Stimulated activated naive CD8-positive, alpha-beta T cell treated with anti-CD3 and anti-CD28 coated beads, Interleukin-15, Interleukin-2, amounts not matched to agents 100 ng/mL and 50 ng/mL, for 24 hours (primary cell): Measurements from ENCODE around the gene SLC35F4.
"Not testable (repeated sequence)": the region's sequence is repeated elsewhere in the genome, so short reads cannot be mapped to it uniquely, and the experiment has no call there.

ENCODE experiments used
- H3K27ac Mint-ChIP-seq: one replicate; pipeline ENCODE4 v1.8.0; 2021; ENCODE audit warnings: mild to moderate bottlenecking, mixed read lengths
- H3K27me3 Mint-ChIP-seq: one replicate; pipeline ENCODE4 v1.8.0; 2021; ENCODE audit warnings: mixed read lengths
- H3K36me3 Mint-ChIP-seq: one replicate; pipeline ENCODE4 v1.8.0; 2021; ENCODE audit warnings: low read depth, mixed read lengths
- H3K4me1 Mint-ChIP-seq: one replicate; pipeline ENCODE4 v1.8.0; 2021; ENCODE audit warnings: low read depth, mixed read lengths
- H3K4me3 Mint-ChIP-seq: one replicate; pipeline ENCODE4 v1.8.0; 2021; ENCODE audit warnings: mild to moderate bottlenecking, mixed read lengths
- H3K9me3 Mint-ChIP-seq: one replicate; pipeline ENCODE4 v1.8.0; 2021; ENCODE audit warnings: mixed read lengths

SLC35F4 gene

DNA sequence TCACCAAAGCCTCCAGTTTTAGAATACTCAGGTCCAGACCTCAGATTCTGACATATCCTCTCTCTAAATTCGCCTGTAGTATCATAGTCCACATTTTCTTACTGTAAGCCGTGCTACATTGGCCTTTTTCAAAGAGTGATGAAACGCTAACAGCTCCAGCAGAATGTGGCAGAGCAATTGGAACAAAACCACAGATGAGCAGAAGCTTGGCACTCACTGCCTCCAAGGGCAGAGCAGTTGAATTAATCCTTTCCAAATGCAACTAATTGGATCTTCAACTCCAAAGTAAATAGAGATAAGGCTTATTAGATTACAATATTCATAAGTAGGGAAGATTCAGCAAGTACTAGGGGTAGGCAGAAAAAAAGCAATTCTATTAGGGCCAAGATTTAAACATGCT lies 128.3 kb downstream of the SLC35F4 start:
- H3K9me3 Mint-ChIP-seq: peaks cover 6% of the 10 kb centered on the region
- H3K4me3 Mint-ChIP-seq: no peak overlapping the region
- no peak overlapping the region for H3K27ac Mint-ChIP-seq
- H3K4me1 Mint-ChIP-seq: no peaks in the 10 kb centered on the region
- no peaks in the 10 kb centered on the region for H3K36me3 Mint-ChIP-seq
- H3K27me3 Mint-ChIP-seq: peaks cover 4% of the 10 kb centered on the region

- no peak overlapping the region for H3K4me3 Mint-ChIP-seq
- H3K36me3 Mint-ChIP-seq: no peaks in the 10 kb centered on the region
- H3K27ac Mint-ChIP-seq: no peak overlapping the region
- peaks cover 2% of the 10 kb centered on the region for H3K27me3 Mint-ChIP-seq
- H3K9me3 Mint-ChIP-seq: peaks cover 3% of the 10 kb centered on the region
- H3K4me1 Mint-ChIP-seq: no peaks in the 10 kb centered on the region
Measured at GRCh38 chr14:57736391-57736790, 129.5 kb downstream of the SLC35F4 start.

DNA sequence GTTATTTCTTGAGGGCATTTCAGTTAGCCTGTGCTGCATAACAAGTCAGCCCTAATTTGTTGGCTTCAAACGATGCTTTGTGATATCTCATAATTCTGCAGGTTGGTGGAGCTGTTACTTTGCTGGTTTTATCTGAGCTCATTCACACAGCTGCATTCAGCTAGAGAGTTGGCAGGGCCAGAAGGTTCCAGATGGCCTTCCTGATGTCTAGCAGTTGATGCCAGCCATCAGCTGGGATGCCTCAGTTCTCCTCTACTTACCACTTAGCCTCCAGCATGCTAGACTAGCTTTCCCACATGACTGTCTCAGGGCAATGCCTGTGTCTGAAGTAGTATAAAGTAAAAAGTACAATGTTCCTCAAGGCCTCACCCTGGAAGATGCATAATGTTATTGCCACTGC lies 130.6 kb downstream of the SLC35F4 start:
- Mint-ChIP-seq H3K27ac (no peak overlapping the region), H3K4me1 (no peaks in the 10 kb centered on the region), H3K27me3 (no peaks in the 10 kb centered on the region), H3K9me3 (no peaks in the 10 kb centered on the region), H3K36me3 (no peaks in the 10 kb centered on the region), H3K4me3 (no peak overlapping the region)

DNA sequence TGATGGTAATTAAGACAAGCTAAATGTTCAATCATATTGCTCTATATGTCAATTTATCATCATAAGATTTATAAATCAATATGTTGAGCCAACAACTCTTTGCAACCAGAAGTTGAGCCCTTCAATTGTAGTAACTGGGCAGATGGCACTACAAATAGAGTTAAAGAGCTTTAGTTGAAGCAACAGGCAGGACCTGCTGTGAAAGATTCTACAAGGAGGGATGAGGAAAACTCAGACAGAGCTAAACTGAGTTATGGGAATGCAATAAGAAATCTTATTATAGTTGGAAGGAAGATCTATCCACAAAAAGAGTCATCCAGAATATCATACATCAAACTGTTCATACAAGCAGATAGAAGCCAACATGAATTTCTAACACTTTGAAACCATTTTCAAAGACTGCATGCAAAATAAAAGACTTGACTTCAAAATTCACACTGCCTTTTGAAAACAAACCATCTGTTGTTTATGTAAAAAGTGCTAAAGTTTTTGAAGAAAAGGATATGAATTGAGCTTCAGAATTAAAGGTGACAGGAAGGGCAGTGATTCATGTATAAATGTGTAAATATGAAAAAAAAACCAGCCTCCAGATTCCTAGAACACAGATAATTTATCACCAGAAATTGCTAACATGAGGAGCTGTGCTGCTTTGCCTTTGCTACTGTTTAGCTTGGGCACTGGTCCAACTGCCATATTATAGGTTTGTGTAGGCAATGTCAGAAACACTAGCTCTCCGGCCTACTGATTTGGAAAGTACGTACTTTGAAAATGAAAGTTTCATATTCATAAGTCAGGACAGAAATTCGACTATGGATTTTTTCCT lies 133.2 kb downstream of the SLC35F4 start:
- Mint-ChIP-seq H3K9me3 (peaks cover under 1% of the 10 kb centered on the region), H3K27ac (no peak overlapping the region), H3K4me3 (no peak overlapping the region), H3K36me3 (no peaks in the 10 kb centered on the region), H3K4me1 (no peaks in the 10 kb centered on the region), H3K27me3 (no peaks in the 10 kb centered on the region)

DNA sequence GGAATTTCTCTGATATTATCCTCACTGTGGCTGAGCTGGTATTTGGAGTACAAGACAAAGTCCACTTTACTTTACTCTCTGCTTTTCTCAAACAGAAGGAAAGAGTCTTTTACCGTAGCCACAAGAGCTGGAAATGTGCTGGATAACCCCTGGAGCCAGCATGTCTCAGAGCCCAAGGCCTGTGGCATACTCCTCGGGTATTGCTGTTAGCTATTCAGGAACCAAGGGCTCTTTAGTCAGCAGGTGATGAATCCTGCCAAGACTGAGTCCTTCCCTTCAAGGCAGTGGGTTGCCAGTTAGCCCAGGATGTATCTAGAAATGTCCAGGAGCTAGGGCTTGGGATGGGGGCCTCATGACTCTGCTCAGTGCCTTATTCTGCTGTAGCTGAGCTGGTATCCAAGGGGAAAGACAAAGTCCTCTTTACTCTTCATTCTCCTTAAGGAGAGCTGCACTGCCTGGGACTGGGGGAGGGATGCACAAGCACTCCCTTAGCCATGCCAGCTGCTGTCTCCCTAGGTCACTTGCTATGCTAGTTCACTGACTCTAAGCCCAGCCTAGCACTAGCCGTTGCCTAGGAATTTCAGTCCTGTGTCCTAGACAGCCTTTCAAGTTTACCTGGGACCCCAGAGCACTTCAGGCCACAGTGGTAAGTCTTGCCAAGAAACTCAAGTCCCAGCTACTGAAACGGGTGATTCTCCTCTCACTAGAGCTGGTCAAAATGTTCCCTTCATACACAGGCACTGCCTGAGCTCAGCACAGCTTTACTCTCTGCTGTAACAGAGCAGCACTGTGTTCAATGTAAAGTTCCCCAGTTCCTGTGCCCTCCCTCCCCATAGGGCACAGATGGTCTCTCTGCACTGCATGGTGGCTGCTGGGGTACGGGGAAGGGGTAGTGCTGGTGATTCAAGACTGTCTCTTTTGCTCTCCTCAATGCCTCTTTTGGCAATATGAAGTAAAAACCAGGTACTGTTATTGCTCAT lies 136.4 kb downstream of the SLC35F4 start:
- Mint-ChIP-seq H3K4me1 (no peaks in the 10 kb centered on the region), H3K4me3 (no peak overlapping the region), H3K27me3 (no peaks in the 10 kb centered on the region), H3K36me3 (no peaks in the 10 kb centered on the region), H3K27ac (no peak overlapping the region), H3K9me3 (peaks cover 9% of the 10 kb centered on the region)

DNA sequence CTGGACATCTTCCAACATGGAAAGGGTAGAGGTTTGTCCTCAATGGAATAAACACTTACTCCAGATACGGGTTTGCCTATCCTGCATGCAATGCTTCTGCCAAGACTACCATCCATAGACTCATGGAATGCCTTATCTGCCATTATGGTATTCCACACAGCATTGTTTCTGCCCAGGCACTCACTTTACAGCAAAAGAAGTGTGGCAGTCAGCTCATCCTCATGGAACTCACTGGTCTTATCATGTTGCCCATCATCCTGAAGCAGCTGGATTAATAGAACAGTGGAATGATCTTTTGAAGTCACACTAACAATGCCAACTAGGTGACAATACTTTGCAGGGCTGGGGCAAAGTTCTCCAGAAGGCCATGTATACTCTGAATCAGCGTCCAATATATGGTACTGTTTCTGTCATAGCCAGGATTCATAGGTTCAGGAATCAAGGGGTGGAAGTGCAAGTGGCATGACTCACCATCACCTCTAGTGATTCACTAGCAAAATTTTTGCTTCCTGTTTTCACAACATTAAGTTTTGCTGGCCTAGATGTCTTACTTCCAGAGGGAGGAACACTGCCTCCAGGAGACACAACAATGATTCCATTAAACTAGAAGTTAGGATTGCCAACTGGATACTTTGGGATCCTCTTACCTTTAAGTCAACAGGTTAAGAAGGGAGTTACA lies 140.4 kb downstream of the SLC35F4 start:
- H3K36me3 Mint-ChIP-seq: no peaks in the 10 kb centered on the region

GRCh38 chr14:57722141-57722540 lies 143.8 kb downstream of the SLC35F4 start:
- H3K27me3 Mint-ChIP-seq, H3K4me3 Mint-ChIP-seq, H3K4me1 Mint-ChIP-seq, H3K36me3 Mint-ChIP-seq, H3K9me3 Mint-ChIP-seq, H3K27ac Mint-ChIP-seq: not testable (repeated sequence)

More for the DNA sequence above, 140.4 kb downstream of the SLC35F4 start:
- Mint-ChIP-seq H3K27ac (no peak overlapping the region), H3K27me3 (no peaks in the 10 kb centered on the region), H3K4me1 (no peaks in the 10 kb centered on the region), H3K9me3 (peaks cover 10% of the 10 kb centered on the region), H3K4me3 (no peak overlapping the region)

- Mint-ChIP-seq H3K27me3 (peaks cover 8% of the 10 kb centered on the region), H3K4me3 (no peak overlapping the region), H3K4me1 (no peaks in the 10 kb centered on the region), H3K9me3 (peaks cover 12% of the 10 kb centered on the region), H3K27ac (no peak overlapping the region), H3K36me3 (no peaks in the 10 kb centered on the region)
Measured at GRCh38 chr14:57714487-57714931, 151.4 kb downstream of the SLC35F4 start.

DNA sequence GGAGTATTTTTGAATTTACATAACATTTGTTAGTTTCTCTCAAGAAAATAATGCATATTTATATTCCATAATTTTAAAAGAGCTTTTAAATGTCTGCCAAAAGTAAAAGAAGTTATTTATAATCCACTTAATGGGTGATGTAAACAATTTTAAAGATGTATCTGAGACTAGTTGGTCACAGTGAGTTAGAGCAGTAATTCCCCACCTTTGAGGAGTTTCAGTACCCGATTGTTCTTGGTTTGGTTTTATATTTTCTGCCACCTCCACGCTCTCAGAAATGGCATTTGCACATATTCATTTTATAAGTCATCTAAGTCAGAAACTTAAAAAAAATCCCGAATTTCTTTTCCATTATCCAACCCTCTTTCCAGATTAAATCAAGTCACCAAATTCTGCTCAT lies 153.2 kb downstream of the SLC35F4 start:
- H3K4me1 Mint-ChIP-seq: no peaks in the 10 kb centered on the region
- peaks cover 12% of the 10 kb centered on the region for H3K9me3 Mint-ChIP-seq
- no peak overlapping the region for H3K27ac Mint-ChIP-seq
- H3K4me3 Mint-ChIP-seq: no peak overlapping the region
- H3K27me3 Mint-ChIP-seq: peaks cover 8% of the 10 kb centered on the region
- no peaks in the 10 kb centered on the region for H3K36me3 Mint-ChIP-seq

- H3K4me3 Mint-ChIP-seq: no peak overlapping the region
- H3K36me3 Mint-ChIP-seq: no peaks in the 10 kb centered on the region
- no peaks in the 10 kb centered on the region for H3K4me1 Mint-ChIP-seq
- peaks cover 12% of the 10 kb centered on the region for H3K9me3 Mint-ChIP-seq
- H3K27me3 Mint-ChIP-seq: peaks cover 8% of the 10 kb centered on the region
- no peak overlapping the region for H3K27ac Mint-ChIP-seq
Measured at GRCh38 chr14:57712102-57712501, 153.8 kb downstream of the SLC35F4 start.

DNA sequence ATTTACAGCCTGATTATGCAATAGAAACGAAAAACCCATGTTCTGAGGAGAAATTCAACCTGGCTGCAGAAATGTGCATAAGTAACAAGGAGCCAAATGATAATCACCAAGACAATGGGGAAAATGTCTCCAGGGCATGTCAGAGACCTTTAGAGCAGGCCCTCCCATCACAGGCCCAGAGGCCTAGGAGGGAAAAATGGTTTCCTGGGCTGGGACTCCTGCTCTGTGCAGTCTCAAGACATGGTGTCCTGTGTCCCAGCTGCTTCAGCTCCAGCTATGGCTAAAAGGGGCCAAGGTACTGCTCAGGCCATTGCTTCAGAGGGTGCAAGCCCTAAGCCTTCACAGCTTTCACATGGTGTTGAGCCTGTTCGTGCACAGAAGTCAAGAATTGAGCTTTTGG lies 156.0 kb downstream of the SLC35F4 start:
- no peak overlapping the region for H3K4me3 Mint-ChIP-seq
- no peaks in the 10 kb centered on the region for H3K4me1 Mint-ChIP-seq
- H3K9me3 Mint-ChIP-seq: peaks cover 7% of the 10 kb centered on the region
- peaks cover 8% of the 10 kb centered on the region for H3K27me3 Mint-ChIP-seq
- H3K27ac Mint-ChIP-seq: no peak overlapping the region
- no peaks in the 10 kb centered on the region for H3K36me3 Mint-ChIP-seq

GRCh38 chr14:57709086-57709485 lies 156.8 kb downstream of the SLC35F4 start:
- not testable (repeated sequence) for H3K27ac Mint-ChIP-seq, H3K4me1 Mint-ChIP-seq, H3K9me3 Mint-ChIP-seq, H3K27me3 Mint-ChIP-seq, H3K4me3 Mint-ChIP-seq, H3K36me3 Mint-ChIP-seq

- Mint-ChIP-seq H3K4me3 (no peak overlapping the region), H3K36me3 (no peaks in the 10 kb centered on the region), H3K27ac (no peak overlapping the region), H3K9me3 (no peaks in the 10 kb centered on the region), H3K27me3 (no peaks in the 10 kb centered on the region), H3K4me1 (no peaks in the 10 kb centered on the region)
Measured at GRCh38 chr14:57707219-57707618, 158.7 kb downstream of the SLC35F4 start.

DNA sequence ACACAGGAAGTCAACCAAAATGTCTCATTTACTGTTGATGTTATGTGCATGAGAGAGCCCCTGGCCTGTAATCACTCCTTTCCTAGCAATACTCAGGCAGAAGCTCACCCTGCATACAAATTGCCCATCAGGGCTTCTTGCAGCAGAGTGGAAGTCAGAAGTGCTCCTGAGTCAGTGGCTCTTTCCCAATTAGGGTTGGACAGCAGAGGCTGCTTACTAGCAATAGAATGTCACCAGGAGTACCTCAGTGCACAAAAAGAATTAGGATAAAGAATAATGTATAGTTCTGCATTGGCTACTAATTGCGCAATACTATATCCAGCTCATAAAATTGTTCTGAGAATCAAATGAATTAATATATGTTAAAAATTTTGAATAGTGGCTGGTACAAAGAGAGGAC lies 161.1 kb downstream of the SLC35F4 start:
- no peaks in the 10 kb centered on the region for H3K9me3 Mint-ChIP-seq
- H3K4me3 Mint-ChIP-seq: no peak overlapping the region

GRCh38 chr14:57699947-57700346 lies 165.9 kb downstream of the SLC35F4 start:
- no peaks in the 10 kb centered on the region for H3K4me1 Mint-ChIP-seq
- H3K27me3 Mint-ChIP-seq: no peaks in the 10 kb centered on the region
- H3K9me3 Mint-ChIP-seq: no peaks in the 10 kb centered on the region
- H3K27ac Mint-ChIP-seq: no peak overlapping the region
- H3K36me3 Mint-ChIP-seq: no peaks in the 10 kb centered on the region
- no peak overlapping the region for H3K4me3 Mint-ChIP-seq

More for the DNA sequence above, 161.1 kb downstream of the SLC35F4 start:
- H3K27me3 Mint-ChIP-seq: no peaks in the 10 kb centered on the region
- H3K4me1 Mint-ChIP-seq: no peaks in the 10 kb centered on the region
- H3K36me3 Mint-ChIP-seq: no peaks in the 10 kb centered on the region
- H3K27ac Mint-ChIP-seq: no peak overlapping the region
